Measurements from ENCODE around the gene S100A14.
"Not testable (repeated sequence)": the region's sequence is repeated elsewhere in the genome, so short reads cannot be mapped to it uniquely, and the experiment has no call there.

Gene S100A14

GRCh38 chr1:153602749-153603148 lies 13.4 kb downstream of the S100A14 start:
- H3K4me3 ChIP-seq (ENCODE audit: low read depth, low read length): no peak overlapping the region
- TF ChIP-seq CTCF (IDR thresholded peaks at IDR 0.05; ENCODE audit: low read depth, low read length): no peak

GRCh38 chr1:153599847-153600246 lies 16.3 kb downstream of the S100A14 start:
- no peak for TF ChIP-seq CTCF (IDR thresholded peaks at IDR 0.05; ENCODE audit: low read depth, low read length)
- H3K4me3 ChIP-seq (ENCODE audit: low read depth, low read length): no peak overlapping the region

- no peak for TF ChIP-seq CTCF (IDR thresholded peaks at IDR 0.05; ENCODE audit: low read depth, low read length)
- no peak overlapping the region for H3K4me3 ChIP-seq (ENCODE audit: low read depth, low read length)
Measured at GRCh38 chr1:153598309-153599172, 17.6 kb downstream of the S100A14 start.

GRCh38 chr1:153597206-153597605 lies 18.9 kb downstream of the S100A14 start:
- no peak for TF ChIP-seq CTCF (IDR thresholded peaks at IDR 0.05; ENCODE audit: low read depth, low read length)
- H3K4me3 ChIP-seq (ENCODE audit: low read depth, low read length): no peak overlapping the region

GRCh38 chr1:153592748-153593147 lies 23.4 kb downstream of the S100A14 start:
- H3K4me3 ChIP-seq (ENCODE audit: low read depth, low read length): no peak overlapping the region
- no peak for TF ChIP-seq CTCF (IDR thresholded peaks at IDR 0.05; ENCODE audit: low read depth, low read length)

- no peak overlapping the region for H3K4me3 ChIP-seq (ENCODE audit: low read depth, low read length)
- TF ChIP-seq CTCF (IDR thresholded peaks at IDR 0.05; ENCODE audit: low read depth, low read length): no peak
Measured at GRCh38 chr1:153588482-153588881, 27.6 kb downstream of the S100A14 start.

- not testable (repeated sequence) for H3K4me3 ChIP-seq (ENCODE audit: low read depth, low read length)
Measured at GRCh38 chr1:153588033-153588432, 28.1 kb downstream of the S100A14 start.

GRCh38 chr1:153587314-153587713 lies 28.8 kb downstream of the S100A14 start:
- no peak for TF ChIP-seq CTCF (IDR thresholded peaks at IDR 0.05; ENCODE audit: low read depth, low read length)
- no peak overlapping the region for H3K4me3 ChIP-seq (ENCODE audit: low read depth, low read length)
